Measurements from ENCODE around the gene TRAPPC4.

DNA sequence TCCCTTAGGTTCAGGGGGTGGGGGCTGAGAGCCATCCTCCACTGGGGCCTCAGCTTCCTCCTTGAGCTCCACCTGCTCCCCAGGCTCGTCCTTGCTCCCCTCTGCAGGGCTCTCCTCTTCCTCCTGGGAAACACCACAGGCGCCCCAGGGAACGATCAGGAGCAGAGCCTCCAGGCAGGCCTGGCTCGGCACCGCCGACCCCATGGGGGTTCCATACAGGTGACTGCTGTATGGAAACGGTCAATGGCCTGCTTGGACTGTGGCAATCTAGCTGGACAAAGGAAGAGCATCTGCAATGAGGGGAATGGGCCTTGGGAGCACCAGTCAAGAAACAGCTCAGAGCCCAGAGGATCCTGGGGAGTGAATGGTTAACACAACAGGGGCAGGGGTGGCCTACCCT, 30.5 kb downstream of the TRAPPC4 start:
- TF ChIP-seq, protein P1, sequence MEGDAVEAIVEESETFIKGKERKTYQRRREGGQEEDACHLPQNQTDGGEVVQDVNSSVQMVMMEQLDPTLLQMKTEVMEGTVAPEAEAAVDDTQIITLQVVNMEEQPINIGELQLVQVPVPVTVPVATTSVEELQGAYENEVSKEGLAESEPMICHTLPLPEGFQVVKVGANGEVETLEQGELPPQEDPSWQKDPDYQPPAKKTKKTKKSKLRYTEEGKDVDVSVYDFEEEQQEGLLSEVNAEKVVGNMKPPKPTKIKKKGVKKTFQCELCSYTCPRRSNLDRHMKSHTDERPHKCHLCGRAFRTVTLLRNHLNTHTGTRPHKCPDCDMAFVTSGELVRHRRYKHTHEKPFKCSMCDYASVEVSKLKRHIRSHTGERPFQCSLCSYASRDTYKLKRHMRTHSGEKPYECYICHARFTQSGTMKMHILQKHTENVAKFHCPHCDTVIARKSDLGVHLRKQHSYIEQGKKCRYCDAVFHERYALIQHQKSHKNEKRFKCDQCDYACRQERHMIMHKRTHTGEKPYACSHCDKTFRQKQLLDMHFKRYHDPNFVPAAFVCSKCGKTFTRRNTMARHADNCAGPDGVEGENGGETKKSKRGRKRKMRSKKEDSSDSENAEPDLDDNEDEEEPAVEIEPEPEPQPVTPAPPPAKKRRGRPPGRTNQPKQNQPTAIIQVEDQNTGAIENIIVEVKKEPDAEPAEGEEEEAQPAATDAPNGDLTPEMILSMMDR (conservative IDR thresholded peaks at IDR 0.05; ENCODE audit: low read depth, low read length) = no peak
- TF ChIP-seq EZH2 (IDR thresholded peaks at IDR 0.05; ENCODE audit: borderline replicate concordance, low read depth, low read length, poor library complexity, severe bottlenecking) = no peak

All from A673 (cell line).